GM12878 (cell line): ENCODE measurements around the gene TIMM22. TPM values are rescaled to one million over a fixed set of nuclear protein-coding genes. Genes with fewer than 3 reads are reported as not detected.

Experiments used
- BCLAF1 ChIP-seq: fragments of 450-650 bp; IDR thresholded peaks from 2 replicates; pipeline ENCODE4 v1.6.1; 2017; ENCODE audit warnings: antibody characterized with exemption, mild to moderate bottlenecking, moderate library complexity
- CUX1 ChIP-seq: IDR thresholded peaks from 2 replicates; pipeline ENCODE4 v1.6.1; 2012; ENCODE audit warnings: improper control_type of control experiment, low read depth, low read length; ENCODE audit not compliant: insufficient replicate concordance
- EED ChIP-seq: sonication (generic); IDR thresholded peaks from 2 replicates; pipeline ENCODE4 v1.6.1; 2016; ENCODE audit warnings: antibody characterized with exemption, low read depth
- FOXK2 ChIP-seq: fragments of 450-650 bp; IDR thresholded peaks from 2 replicates; pipeline ENCODE4 v1.6.1; 2017; ENCODE audit warnings: mild to moderate bottlenecking, moderate library complexity
- IRF5 ChIP-seq: fragments of 450-650 bp; IDR thresholded peaks from 2 replicates; pipeline ENCODE4 v1.6.1; 2017; ENCODE audit warnings: borderline replicate concordance
- KLF5 ChIP-seq: fragments of 450-650 bp; IDR thresholded peaks from 2 replicates; pipeline ENCODE4 v1.6.1; 2014; ENCODE audit warnings: mild to moderate bottlenecking; ENCODE audit not compliant: partially characterized antibody
- MLLT1 ChIP-seq: fragments of 450-650 bp; IDR thresholded peaks from 2 replicates; pipeline ENCODE4 v1.6.1; 2016; ENCODE audit warnings: mild to moderate bottlenecking
- PRDM15 ChIP-seq: fragments of 450-650 bp; formaldehyde crosslinking; IDR thresholded peaks from 2 replicates; pipeline ENCODE4 v1.4.0; 2020; ENCODE audit warnings: mild to moderate bottlenecking, moderate library complexity
- RAD21 ChIP-seq: IDR thresholded peaks from 2 replicates; pipeline ENCODE4 v1.6.1; 2011; ENCODE audit warnings: mild to moderate bottlenecking, low read depth, low read length, moderate library complexity; ENCODE audit not compliant: insufficient read depth
- RCOR1 ChIP-seq: conservative IDR thresholded peaks from 2 replicates; pipeline ENCODE4 v1.6.1; 2012; ENCODE audit warnings: low read depth, low read length, improper control_type of control experiment
- SIN3A ChIP-seq: IDR thresholded peaks from 2 replicates; pipeline ENCODE4 v1.6.1; 2012; ENCODE audit warnings: low read depth, low read length, improper control_type of control experiment
- SUZ12 ChIP-seq: fragments of 200-600 bp; sonication (generic); IDR thresholded peaks from one replicate; pipeline ENCODE4 v1.6.1; 2018; ENCODE audit warnings: antibody characterized with exemption, mild to moderate bottlenecking; ENCODE audit not compliant: unreplicated experiment
- TARDBP ChIP-seq: IDR thresholded peaks from 2 replicates; pipeline ENCODE4 v1.6.1; 2016; ENCODE audit warnings: borderline replicate concordance
- YBX1 ChIP-seq: fragments of 450-650 bp; IDR thresholded peaks from 2 replicates; pipeline ENCODE4 v1.6.1; 2016; ENCODE audit warnings: antibody characterized with exemption
- polyA plus RNA-seq, 11 experiments: library from polyadenylated mRNA; depleted of rRNA in 4 of 11; unstranded in 6 of 11; stranded (reverse) in 5 of 11; fragments of >200 nt; fragmentation: Nextera tagmentation in 4 of 11; fragmentation: Illumina TruSeq in 1 of 11; extraction: Ambion mirVana in 4 of 11; extraction: Trizol in 1 of 11; gene quantifications; 1 replicate in 1 of 11; 2 replicates in 10 of 11; pipeline versions ENCODE4 v1.2.1 to v1.2.3, GENCODE V29; 2011 to 2016; ENCODE audit warnings: inconsistent platforms in 2 of 11, missing spikeins in 2 of 11, low read depth in 1 of 11
- total RNA-seq, 4 experiments: library from RNA; depleted of rRNA in 3 of 4; stranded (reverse); fragments of >200 nt in 3 of 4; fragmentation: Illumina TruSeq in 1 of 4; extraction: Trizol in 1 of 4; gene quantifications; 2 replicates each; pipeline versions ENCODE4 v1.2.1 to v1.2.3, GENCODE V29; 2013 to 2021

The TIMM22 gene
- total and polyA plus RNA-seq, 10 of the 15 experiments (the other 5 are each of a cell fraction or from before 2014, with no cell fraction given) = 4.4 to 25.0 (median 10.6) TPM

GRCh38 chr17:980406-981291, 16.3 kb upstream of the TIMM22 start (continued):
- no peak for TF ChIP-seq IRF5
- 0 out of 2 replicates have a peak, but pooled peaks have one; percentile 15 for TF ChIP-seq MLLT1
- no peak for TF ChIP-seq TARDBP
- peak; percentile 93 for TF ChIP-seq RAD21
- TF ChIP-seq PRDM15 (CRISPR knock-in tag) = no peak
- no peak for TF ChIP-seq CUX1
- no peak for TF ChIP-seq BCLAF1
- no peak for TF ChIP-seq EED
- no peak for TF ChIP-seq RCOR1
- no peak for TF ChIP-seq SUZ12
- TF ChIP-seq SIN3A = no peak
- no peak for TF ChIP-seq YBX1
- no peak for TF ChIP-seq FOXK2
- no peak for TF ChIP-seq KLF5
